G401.6 (cell line): ENCODE results near the gene CA9.

ENCODE experiments used
- FAIRE-seq: peaks from 2 replicates; lab custom pipeline; 2012; peaks lifted over from hg19 to GRCh38; lab: Jason Lieb, UNC

Gene CA9

DNA sequence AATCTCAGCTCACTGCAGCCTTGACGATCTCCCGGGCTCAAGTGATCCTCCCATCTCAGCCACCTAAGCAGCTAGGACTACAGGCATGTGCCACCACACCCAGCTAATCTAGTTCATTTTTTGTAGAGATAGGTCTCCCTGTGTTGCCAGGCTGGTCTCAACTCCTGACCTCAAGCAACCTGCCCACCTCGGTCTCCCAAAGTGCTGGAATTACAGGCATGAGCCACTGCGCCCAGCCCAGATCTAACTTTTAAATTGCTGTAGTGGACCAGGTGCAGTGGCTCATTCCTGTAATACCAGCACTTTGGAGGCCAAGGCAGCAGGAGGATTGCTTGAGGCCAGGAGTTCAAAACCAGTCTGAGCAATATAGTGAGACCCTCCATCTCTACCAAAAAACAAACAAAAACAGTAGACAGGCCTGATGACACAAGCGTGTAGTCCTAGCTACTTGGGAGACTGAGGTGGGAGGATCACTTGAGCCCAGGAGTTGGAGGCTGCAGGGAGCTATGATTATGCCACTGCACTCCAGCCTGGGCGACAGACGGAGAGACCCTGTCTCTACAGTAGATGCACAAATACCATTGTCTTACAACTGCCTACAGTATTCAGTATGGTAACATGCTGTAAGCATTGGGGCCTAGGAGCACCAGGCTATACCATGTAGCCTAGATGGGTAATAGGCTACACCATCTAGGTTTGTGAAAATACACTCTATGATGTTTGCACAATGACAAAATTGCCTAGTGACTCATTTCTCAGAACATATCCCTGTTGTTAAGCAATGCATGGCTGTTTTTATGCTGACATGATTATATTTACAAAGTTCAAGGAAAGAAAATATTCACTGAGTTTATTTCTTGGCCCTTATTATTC, 21.5 kb upstream of the CA9 start:
- FAIRE-seq: no peak

DNA sequence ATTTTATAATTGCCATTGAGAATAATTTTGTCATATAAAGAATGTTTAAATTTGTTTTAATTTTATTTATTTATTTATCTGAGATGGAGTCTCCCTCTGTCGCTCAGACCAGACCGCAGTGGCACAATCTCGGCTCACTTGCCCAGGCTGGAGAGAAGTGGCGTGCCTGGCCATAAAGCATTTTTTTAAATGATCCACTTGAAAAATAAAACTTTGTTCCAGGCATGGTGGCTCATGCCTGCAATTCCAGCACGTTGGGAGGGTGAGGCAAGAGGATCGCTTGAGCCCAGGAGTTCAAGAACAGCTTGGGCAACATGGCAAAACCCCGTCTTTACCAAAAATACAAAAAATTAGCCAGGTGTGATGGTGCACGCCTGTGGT, 20.9 kb upstream of the CA9 start:
- FAIRE-seq: no peak

DNA sequence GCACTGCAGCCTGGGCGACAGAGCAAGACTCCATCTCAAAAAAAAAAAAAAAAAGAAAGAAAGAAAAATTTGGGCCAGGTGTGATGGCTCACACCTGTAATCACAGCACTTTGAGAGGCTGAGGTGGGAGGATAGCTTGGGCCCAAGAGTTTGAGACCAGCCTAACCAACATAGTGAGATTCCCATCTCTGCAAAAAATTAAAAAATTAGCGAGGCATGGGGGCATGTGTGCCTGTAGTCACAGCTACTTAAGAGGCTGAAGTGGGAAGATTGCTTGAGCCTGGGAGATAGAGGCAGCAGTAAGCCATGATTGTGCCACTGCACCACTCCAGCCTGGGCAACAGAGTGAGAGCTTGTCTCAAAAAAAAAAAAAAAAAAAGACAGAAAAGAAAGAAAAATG, 20.1 kb upstream of the CA9 start:
- FAIRE-seq: no peak

DNA sequence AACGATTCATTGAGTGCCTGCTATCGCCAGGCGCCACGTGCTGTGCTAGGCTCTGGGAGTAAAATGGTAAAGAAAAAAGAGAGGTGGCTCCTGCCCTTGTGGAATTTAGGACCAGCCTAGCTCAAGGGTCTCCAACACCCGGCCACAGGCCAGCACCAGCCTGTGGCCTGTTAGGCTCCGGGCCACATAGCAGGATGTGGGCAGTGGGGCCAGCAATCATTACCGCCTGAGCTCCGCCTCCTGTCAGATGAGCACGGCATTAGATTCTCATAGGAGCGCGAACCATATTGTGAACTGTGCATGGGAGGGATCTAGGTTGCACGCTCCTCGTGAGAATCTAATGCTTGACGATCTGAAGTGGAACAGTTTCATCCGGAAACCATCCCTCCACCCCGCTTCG, 17.4 kb upstream of the CA9 start:
- FAIRE-seq: no peak

DNA sequence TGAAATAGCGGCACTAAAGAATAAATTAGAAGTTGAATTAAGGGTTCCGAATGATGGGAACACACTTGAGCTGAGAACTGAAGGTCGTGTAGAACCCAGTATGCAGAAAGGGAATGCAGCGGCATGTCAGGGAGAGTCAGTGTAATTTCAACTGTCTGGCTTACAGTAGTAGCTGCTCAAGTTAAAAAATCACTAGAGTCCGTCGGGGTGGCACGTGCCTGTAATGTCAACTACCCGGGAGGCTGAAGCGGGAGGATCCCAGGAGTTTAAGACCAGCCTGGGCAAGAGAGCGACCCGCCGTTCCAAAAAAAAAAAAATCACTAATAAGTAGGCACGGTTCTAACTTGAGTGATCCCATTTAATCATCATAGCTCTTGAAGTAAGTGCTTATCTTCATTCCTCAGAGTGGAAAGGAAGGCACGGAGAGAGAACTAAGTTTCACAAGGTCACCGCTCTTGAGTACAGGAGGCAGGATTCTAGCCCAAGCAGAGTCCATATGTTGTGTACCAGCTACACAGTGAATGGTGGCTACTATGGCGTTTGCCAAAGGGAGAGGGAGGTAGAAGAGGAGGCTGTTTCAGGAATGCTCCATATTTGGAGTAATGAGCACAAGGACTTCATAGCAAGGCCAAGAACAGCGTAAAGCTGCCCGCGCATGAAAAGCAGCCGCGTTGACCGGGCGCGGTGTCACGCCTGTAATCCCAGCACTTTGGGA, 16.7 kb upstream of the CA9 start:
- no peak for FAIRE-seq

DNA sequence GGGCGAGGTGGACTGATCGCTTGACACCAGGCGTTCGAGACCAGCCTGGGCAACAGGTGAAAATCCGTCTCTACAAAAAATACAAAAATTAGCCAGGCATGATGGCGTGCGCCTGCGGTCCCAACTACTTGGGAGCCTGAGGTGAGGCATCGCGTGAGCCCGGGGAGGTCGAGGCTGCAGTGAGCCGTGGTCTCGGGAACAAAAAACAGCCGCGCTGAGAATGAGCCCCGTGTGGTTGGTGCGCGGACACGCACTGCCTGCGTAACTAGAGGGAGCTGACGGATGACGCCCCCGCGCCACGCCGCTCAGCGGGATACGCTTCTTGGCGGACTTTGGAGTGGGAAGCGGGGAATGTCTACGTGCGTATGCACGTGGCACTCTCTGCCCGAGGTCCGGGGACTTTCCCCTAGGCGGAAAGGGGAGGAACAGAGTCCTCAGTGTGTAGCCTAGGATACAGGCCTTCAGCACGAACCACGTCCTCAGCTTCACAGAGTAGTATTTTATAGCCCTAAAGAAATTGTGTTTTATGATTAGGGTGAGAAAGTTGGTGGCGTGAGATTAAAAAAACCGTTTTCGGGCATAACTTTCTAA, 16.1 kb upstream of the CA9 start, which contains the start of gene RMRP:
RMRP (minus strand) TSS at position 474 of the 591 bp plus-strand sequence.
- FAIRE-seq: peak; percentile 79

DNA sequence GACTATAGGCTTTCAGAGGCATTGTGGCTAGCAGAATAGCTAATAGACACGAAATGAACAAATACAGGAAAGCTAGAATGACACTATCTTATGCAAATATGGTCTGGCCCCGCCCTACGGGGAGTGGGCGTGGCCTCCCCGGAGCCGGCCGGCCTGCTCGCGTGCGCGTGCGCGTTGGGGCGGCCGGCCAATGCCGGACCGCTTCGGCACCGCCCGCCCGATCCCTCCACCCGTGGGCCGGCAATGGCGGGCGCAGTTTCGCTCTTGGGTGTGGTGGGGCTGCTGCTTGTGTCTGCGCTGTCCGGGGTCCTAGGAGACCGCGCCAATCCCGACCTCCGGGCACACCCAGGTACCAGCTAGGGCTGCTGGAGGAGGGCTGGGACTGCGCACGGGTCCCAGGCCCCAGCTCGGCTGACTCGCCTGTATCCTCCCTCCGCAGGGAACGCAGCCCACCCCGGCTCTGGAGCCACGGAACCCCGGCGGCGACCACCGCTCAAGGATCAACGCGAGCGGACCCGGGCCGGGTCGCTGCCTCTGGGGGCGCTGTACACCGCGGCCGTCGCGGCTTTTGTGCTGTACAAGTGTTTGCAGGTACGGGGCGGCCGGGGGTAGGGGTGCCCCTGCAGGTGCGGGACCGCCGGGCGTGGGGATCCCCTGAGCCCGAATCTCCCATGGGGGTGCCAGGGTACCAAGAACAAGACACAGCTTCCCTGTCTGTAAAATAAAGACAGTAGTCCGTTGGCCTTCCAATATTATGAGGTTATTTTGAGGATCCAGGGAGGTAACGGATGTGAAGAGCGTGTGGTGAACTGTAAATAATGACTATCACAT, 15.4 kb upstream of the CA9 start, which contains the start of gene CCDC107:
CCDC107 (plus strand) TSS at position 156 of the 831 bp plus-strand sequence; CDS start at position 244, 88 bp downstream.
- FAIRE-seq: no peak

DNA sequence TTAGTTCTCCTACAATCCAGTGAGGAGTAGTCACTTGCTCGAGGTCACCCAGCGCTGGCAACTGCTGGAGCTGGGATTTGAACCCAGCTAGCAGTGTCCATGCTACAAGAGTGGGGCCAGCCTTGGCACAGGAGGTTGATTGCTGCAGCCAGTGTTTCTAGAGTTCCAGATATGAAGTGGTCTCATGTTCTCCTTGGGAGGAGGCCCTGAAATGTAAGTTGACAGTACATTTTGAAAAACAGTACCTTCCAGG, 14.8 kb upstream of the CA9 start:
- no peak for FAIRE-seq

DNA sequence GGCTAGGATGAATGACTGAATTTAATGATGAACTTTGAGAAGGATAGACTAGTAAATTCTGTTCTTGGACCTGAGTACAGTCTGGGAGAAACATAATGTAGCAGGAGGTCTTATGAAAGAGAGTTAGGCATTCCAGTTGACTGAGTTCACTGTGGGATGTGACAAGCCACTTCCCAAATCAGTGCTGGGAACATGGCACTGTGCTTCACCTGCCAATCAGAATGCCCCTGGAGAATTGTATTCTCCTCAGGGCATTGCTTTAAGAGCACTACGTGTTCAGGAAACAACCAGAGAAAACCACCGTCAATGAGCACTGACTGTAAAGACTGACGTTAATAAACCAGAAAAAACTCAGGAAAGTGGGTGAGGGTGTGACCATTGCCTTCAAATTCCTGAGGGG, 14.4 kb upstream of the CA9 start:
- FAIRE-seq: no peak

DNA sequence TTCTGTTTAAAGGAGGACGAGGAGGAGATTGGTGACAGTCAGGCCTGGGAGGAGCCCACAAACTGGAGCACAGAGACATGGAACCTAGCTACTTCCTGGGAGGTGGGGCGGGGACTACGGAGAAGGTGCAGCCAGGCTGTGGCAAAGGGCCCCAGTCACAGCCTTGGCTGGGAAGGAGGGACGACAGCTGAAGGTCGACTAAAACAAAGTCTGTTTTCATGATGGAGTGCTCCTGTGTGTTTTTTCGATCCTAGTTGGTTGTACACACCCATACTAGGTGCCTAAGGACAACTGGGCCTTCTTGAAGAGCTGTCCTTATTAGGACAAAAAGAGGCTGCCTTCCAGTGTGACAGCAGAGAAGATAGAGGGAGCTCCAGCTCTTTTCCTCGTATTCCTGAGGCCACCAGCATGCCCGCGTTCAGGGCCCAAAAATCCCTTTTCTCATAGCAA, 12.7 kb upstream of the CA9 start:
- FAIRE-seq: peak; percentile 53

DNA sequence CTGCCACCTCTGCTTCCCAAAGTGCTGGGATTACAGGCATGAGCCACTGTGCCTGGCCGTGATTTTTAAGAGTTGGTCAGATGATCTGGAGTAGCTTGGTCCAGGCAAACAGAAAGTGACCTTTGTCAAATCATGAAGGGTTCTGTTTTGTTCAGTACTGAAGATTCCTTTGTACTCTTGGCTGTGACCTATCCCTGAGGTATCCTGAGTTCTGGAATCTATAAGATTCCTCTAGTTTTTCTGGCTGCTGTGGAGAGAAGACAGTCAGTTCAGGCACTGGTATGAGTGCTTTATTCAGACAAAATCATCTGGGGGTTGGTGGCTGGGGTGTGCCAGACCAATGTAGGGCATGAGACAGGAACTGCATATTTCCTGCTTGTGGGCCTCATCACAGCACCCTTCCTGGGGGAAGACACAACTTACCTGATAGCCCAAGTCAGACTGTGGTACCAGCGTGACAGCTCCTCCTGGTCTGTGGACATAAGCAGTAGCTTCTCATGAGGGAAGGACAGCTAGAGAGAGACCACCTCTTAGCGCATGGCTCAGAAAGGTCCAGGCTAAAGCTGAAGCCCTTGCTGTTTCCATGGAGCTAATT, 11.9 kb upstream of the CA9 start:
- no peak for FAIRE-seq

DNA sequence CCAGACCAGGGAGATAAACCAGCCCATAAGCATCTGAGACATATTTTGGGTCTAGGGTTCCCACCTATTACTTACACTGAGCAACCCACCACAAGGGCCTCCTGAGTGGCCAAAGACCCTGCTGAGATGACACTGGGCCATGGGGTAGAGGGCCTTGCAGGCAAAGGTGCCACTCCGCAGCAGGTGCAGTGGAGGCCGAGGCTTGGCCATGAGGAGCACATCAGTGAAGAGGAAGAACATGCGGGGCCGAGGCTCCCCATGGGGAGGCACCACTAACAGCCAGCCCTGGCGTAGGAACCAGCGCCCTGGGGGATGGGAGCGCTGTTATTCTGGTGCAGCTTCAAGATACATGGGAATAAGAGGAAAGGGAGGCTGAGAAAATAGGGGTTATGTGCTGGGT, 11.3 kb upstream of the CA9 start:
- no peak for FAIRE-seq

DNA sequence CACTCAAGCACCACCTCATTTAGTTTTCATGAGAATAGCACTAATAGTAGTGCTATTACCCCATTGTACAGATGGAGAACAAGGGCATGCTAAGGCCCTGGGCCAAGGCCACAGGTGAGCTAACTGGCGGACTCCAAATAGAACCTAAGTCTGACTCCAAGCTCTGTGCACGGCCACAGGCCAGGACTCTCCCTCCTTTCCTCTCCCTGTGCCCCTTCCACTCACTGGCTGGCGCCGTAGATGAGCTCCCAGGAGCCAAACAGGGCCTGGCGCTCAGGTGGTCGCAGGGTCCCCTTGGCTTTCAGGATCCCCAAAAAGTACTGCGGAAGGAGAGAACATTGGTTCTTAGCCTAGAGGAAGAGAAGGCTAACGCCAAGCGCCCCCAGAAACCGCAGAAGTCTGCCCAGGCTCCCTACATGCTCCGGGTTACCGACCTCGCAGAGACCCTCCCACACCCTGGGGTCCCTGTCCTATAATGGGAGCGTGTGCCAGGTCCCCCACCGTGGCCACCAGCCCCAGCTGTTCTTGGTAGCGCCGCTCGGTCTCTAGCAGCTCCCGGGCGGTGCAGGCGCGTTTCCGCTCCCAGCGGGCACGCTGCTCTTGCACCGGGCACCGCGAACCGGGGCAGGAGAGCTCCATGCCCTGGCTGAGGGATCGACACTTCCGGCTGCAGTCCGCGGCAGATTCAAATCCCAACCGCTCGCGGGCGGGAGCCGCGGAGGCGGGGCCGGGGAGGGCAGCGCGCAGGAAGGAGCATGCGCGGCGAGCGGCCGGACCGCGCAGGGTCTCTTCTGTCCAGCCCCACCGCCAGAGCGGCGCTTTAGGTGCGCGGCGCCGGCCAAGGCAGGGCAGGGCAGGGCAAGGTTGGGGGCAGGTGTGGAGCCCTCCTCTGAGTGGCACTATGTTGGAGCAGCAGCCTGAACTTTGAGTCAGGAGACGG, 8.9 kb upstream of the CA9 start, which contains the start of gene ARHGEF39:
ARHGEF39 (minus strand) TSS at position 665 of the 940 bp plus-strand sequence; CDS start at position 639, 26 bp downstream.
- no peak for FAIRE-seq

DNA sequence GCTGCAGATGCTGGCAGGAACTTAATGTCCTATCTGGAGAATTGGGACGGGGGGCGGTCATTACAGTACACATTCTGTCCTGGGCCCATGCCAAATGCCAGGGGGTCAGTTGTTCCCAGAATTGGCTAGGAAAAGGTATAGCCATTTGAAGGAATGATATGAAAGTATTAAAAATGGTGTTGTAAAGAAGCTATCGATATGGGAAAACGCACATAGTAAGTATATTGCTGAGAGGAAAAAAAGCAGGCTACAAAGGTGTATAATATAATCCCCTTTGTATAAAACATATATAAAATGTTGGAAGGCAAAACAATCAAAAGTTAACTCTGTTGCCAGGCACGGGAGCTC, 8.3 kb upstream of the CA9 start:
- FAIRE-seq: no peak

DNA sequence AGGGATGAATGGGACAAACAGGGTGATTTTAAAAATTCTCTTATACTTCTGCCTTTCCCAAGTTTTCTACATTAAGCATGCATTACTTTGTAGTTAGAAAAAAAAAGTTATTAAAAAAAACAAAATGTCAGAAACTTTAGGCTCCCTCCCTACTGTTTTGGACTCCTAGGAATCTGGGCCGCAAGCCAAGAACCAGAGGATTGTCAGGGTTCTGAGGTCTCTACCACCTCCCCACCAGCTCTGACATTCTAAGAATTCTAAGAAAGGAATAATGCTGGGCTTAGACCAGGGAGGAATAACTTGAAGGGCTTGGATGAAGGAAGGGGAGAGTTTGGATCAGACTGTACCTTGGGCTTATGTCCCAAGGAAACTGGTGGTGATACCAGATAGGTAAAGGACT, 7.7 kb upstream of the CA9 start:
- FAIRE-seq: no peak

DNA sequence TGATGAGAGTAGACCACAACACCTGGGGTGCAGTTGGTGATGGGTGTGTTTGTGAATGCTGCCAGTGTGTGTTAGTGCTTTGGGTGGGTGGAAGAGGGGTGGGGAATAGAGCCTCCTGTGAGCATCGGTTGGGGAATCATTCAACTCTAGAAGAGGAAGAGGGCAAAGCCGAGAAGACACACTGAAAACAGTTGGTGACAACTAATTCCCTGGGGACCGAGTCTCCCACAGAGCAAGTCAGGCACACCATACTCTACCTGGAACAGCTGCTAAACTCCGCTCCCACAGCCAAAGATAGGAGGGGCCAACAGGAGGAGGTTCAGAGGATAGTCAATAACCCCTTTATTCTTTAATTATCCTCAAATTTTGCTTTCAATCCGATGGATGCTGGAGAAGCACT, 7.2 kb upstream of the CA9 start:
- FAIRE-seq: no peak

DNA sequence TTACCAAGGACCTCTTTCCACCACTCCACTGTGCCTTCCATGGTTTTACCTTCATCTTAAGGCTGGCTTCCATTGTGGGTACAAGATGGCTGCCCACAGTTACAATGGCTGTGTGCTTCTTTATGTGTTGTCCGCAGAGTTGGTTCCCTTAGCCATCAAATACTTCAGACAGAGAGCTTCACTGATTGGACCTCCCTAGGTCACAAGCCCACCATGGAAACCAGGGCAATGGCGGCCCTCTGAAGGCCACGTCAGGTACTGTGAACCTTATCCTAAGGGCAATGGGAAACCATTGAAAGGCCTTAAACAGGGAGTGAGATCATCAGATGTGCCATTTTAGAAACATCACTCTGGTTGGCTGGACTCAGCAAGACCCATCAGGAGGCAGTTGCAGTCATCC, 5.8 kb upstream of the CA9 start:
- FAIRE-seq: no peak

DNA sequence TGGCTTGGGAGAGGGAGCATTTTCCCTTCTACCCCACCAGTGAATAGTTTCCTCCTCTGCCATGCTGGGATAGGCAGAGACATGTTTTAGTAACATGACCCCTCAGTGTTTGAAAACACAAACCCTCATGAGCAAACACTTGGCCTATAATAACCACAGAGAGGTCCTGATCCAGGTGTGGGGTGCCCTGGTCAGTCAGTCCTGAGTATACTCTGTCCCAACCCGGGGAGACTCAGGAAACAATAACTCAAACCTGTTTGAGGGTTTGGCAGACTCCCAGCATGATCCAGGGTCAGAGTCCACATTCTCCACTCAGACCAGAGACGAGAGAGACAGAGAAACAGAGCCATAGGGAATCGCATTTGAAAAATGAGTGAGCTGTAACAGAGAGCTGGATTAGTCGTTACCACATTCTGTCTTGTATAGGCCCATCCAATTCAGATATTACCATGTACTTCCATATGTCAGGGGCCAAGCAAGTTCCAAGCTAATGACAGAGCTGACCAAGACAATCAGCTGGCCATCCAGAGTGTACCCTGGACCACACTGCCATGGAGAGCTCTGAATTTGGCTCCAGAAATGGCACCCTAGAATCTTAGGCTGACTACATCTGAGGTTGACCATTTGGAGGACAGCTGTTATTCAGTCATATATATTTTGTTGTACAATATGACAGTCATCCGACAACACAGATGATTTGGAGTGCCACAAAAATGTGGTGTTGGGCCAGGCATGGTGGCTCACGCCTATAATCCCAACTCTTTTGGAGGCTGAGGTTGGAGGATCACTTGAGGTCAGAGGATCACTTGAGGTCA, 4.2 kb upstream of the CA9 start:
- FAIRE-seq: no peak

DNA sequence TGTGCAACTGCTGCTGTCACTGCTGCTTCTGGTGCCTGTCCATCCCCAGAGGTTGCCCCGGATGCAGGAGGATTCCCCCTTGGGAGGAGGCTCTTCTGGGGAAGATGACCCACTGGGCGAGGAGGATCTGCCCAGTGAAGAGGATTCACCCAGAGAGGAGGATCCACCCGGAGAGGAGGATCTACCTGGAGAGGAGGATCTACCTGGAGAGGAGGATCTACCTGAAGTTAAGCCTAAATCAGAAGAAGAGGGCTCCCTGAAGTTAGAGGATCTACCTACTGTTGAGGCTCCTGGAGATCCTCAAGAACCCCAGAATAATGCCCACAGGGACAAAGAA, 265 bp downstream of the CA9 start:
- no peak for FAIRE-seq

DNA sequence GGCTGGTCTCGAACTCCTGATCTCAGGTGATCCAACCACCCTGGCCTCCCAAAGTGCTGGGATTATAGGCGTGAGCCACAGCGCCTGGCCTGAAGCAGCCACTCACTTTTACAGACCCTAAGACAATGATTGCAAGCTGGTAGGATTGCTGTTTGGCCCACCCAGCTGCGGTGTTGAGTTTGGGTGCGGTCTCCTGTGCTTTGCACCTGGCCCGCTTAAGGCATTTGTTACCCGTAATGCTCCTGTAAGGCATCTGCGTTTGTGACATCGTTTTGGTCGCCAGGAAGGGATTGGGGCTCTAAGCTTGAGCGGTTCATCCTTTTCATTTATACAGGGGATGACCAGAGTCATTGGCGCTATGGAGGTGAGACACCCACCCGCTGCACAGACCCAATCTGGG, 1.5 kb downstream of the CA9 start:
- FAIRE-seq: no peak
